ENCODE results near the gene ELF2.
"Not testable (repeated sequence)": the region's sequence is repeated elsewhere in the genome, so short reads cannot be mapped to it uniquely, and the experiment has no call there.

ELF2 gene

DNA sequence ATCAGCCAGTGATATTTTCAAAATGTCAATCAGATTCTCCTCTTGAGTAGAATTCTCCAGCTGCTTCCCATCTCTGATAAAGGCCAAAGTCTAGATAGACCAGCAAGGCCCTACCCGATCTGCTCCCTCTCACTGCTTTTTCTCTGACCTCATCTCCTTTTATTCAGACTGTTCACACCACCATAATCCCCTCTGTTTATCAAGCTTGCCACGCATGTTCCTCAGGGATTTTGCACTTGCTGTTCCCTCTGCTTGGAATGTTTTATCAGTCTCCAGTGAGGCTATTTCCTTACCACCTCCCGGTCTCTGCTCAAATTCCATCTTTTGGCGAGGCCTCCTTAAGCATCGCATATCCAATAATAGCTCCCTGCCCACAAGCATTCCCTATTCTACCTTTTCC lies 141.4 kb downstream of the ELF2 start:
- H3K27ac Mint-ChIP-seq: no peak overlapping the region

DNA sequence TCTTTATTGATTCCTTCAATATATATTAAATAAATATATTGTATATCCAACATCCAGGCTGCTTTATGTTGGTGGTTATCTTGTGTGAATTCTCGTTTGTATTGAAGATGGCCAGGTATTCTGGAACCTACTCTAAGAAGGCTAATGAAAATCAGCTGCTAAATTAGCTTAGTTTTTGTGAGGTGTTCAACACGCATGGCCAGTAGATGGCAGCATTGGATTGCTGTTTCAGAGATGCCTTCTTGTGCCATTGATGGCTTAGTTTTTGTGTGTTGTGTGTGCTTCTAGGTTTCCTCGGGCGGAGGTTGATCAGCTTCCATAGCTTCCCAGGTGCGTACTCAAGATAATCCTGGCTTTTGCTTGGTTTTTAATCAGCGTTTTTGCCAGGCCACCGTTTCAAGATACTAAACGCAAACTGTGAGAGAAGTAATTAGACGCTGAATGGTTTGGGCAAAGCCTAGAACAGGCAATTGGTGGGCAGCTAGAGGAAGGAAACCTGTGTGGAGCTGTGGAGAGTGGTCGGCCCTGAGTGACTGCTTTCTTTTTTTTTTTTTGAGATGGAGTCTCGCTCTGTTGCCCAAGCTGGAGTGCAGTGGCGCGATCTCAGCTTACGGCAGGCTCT lies 146.3 kb downstream of the ELF2 start:
- Mint-ChIP-seq H3K4me1 (peaks cover 9% of the 10 kb centered on the region), H3K27ac (peak overlapping the region; percentile 56), H3K36me3 (peaks cover 3% of the 10 kb centered on the region), H3K9me3 (no peaks in the 10 kb centered on the region), H3K4me3 (no peak overlapping the region), H3K27me3 (no peaks in the 10 kb centered on the region)

More for the DNA sequence above, 141.4 kb downstream of the ELF2 start:
- Mint-ChIP-seq H3K4me3 (no peak overlapping the region), H3K27me3 (no peaks in the 10 kb centered on the region), H3K9me3 (no peaks in the 10 kb centered on the region), H3K4me1 (peaks cover 11% of the 10 kb centered on the region), H3K36me3 (peaks cover 11% of the 10 kb centered on the region)

DNA sequence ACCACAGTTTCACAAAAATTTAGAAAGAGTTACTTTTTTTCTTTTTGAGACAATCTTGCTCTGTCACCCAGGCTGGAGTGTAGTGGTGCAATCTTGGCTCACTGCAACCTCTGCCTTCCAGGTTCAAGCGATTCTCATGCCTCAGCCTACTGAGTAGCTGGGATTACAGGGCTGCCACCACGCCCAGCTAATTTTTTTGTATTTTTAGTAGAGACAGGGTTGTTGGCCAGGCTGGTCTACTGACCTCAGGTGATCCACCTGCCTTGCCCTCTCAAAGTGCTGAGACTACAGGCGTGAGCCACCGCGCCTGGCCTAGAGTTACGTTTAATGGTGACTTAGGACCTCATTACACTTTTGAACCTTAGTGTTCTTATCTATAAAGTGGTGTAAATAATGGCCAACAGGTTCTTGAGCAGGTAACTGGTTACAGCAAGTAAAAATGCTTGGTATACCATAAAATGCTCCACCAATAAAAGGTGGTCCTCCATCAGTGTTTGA lies 147.1 kb downstream of the ELF2 start:
- not testable (repeated sequence) for H3K36me3 Mint-ChIP-seq, H3K27ac Mint-ChIP-seq, H3K4me3 Mint-ChIP-seq, H3K27me3 Mint-ChIP-seq, H3K4me1 Mint-ChIP-seq, H3K9me3 Mint-ChIP-seq

DNA sequence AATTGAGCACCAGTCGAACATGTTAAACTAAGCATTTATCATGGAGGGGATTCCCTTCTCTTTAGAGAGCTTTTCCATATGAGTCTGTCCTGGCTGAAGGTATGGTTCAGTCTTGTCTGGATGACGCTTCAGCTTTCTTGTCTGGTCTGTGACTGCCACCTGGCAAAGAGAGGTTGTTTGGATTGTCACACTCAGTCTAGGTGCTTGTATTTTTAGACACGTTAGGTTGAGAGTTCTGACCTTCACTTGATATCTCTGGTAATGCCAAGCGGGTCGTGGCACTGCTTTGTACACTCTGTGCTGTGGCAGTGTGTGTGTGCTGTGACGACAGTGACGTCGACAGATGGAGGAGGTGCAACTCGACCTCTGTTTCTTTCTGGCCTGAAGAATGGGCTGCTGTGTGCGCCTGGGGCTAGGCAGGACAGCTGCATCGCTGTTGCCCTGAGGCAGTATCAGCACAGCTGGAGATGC lies 148.8 kb downstream of the ELF2 start:
- Mint-ChIP-seq H3K9me3 (no peaks in the 10 kb centered on the region), H3K4me1 (peaks cover 12% of the 10 kb centered on the region), H3K27ac (no peak overlapping the region), H3K27me3 (no peaks in the 10 kb centered on the region), H3K4me3 (no peak overlapping the region), H3K36me3 (peaks cover 3% of the 10 kb centered on the region)

GRCh38 chr4:139027776-139028175 lies 149.2 kb downstream of the ELF2 start:
- Mint-ChIP-seq H3K4me1 (peaks cover 12% of the 10 kb centered on the region), H3K27me3 (no peaks in the 10 kb centered on the region), H3K27ac (no peak overlapping the region), H3K36me3 (peaks cover 3% of the 10 kb centered on the region), H3K4me3 (no peak overlapping the region), H3K9me3 (no peaks in the 10 kb centered on the region)

- Mint-ChIP-seq H3K36me3 (peaks cover 4% of the 10 kb centered on the region), H3K4me3 (no peak overlapping the region), H3K27ac (no peak overlapping the region)
Measured at GRCh38 chr4:139025841-139026240, 151.2 kb downstream of the ELF2 start.

GRCh38 chr4:139024686-139025085 lies 152.3 kb downstream of the ELF2 start:
- no peaks in the 10 kb centered on the region for H3K9me3 Mint-ChIP-seq
- no peak overlapping the region for H3K4me3 Mint-ChIP-seq
- no peaks in the 10 kb centered on the region for H3K27me3 Mint-ChIP-seq
- peaks cover 7% of the 10 kb centered on the region for H3K36me3 Mint-ChIP-seq
- peaks cover 17% of the 10 kb centered on the region for H3K4me1 Mint-ChIP-seq
- H3K27ac Mint-ChIP-seq: no peak overlapping the region

More at GRCh38 chr4:139025841-139026240, 151.2 kb downstream of the ELF2 start:
- Mint-ChIP-seq H3K27me3 (no peaks in the 10 kb centered on the region), H3K4me1 (peaks cover 11% of the 10 kb centered on the region), H3K9me3 (no peaks in the 10 kb centered on the region)

- Mint-ChIP-seq H3K4me3 (no peak overlapping the region), H3K36me3 (peaks cover 11% of the 10 kb centered on the region), H3K27ac (no peak overlapping the region), H3K9me3 (no peaks in the 10 kb centered on the region), H3K27me3 (no peaks in the 10 kb centered on the region), H3K4me1 (peaks cover 31% of the 10 kb centered on the region)
Measured at GRCh38 chr4:139022835-139023234, 154.2 kb downstream of the ELF2 start.

GRCh38 chr4:139021071-139021470 lies 155.9 kb downstream of the ELF2 start:
- H3K4me1 Mint-ChIP-seq: peaks cover 35% of the 10 kb centered on the region
- peaks cover 11% of the 10 kb centered on the region for H3K36me3 Mint-ChIP-seq
- H3K4me3 Mint-ChIP-seq, H3K9me3 Mint-ChIP-seq, H3K27ac Mint-ChIP-seq, H3K27me3 Mint-ChIP-seq: not testable (repeated sequence)

DNA sequence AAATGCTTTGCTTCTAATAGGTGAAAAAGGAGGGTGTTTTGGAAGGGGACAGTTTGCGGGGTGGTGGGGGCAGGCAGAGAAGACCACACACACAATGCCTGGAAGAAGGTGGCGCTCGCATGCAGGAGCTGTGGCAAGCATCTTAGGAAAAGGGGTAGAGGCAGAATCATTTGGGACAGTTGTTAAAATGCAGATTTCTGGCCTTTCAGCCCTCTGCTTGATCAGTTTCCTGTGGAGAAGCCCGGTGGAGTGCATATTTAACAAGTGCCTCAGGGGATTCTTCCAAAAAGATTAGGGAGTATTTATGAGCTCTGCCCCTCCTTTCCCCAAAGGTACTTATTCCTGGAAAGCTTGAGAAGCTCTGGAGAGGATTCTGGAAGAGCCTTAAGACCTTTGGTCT lies 156.6 kb downstream of the ELF2 start:
- Mint-ChIP-seq H3K4me1 (peaks cover 34% of the 10 kb centered on the region), H3K9me3 (no peaks in the 10 kb centered on the region), H3K27ac (peak overlapping the region; percentile 39), H3K27me3 (no peaks in the 10 kb centered on the region), H3K4me3 (no peak overlapping the region), H3K36me3 (peaks cover 11% of the 10 kb centered on the region)

- peaks cover 5% of the 10 kb centered on the region for H3K9me3 Mint-ChIP-seq
- H3K4me3 Mint-ChIP-seq: no peak overlapping the region
- H3K27me3 Mint-ChIP-seq: no peaks in the 10 kb centered on the region
- peaks cover 40% of the 10 kb centered on the region for H3K4me1 Mint-ChIP-seq
- no peak overlapping the region for H3K27ac Mint-ChIP-seq
- peaks cover 11% of the 10 kb centered on the region for H3K36me3 Mint-ChIP-seq
Measured at GRCh38 chr4:139018971-139019758, 157.9 kb downstream of the ELF2 start.

DNA sequence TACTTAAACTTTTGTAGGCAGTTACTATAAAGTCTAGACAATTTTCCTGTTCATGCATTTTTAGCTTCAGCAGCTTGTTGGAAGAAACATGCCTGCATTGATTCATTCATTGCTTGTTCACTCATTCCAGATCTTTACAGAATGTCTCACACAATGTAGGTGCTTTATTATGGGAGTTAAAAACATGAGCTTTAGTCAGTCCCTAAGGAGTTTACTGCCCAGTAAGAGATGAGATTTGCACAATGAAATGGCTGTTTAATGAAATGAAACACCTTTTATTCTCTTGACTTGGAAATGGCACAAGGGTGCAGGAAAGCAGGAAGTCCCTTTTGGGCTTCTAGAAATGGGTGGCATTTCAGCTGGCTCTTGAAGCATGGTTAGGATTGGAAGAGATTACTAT lies 158.5 kb downstream of the ELF2 start:
- Mint-ChIP-seq H3K4me1 (peaks cover 45% of the 10 kb centered on the region), H3K36me3 (peaks cover 11% of the 10 kb centered on the region), H3K4me3 (peak overlapping the region; percentile 71), H3K27ac (peak overlapping the region; percentile 27), H3K9me3 (peaks cover 5% of the 10 kb centered on the region), H3K27me3 (no peaks in the 10 kb centered on the region)

DNA sequence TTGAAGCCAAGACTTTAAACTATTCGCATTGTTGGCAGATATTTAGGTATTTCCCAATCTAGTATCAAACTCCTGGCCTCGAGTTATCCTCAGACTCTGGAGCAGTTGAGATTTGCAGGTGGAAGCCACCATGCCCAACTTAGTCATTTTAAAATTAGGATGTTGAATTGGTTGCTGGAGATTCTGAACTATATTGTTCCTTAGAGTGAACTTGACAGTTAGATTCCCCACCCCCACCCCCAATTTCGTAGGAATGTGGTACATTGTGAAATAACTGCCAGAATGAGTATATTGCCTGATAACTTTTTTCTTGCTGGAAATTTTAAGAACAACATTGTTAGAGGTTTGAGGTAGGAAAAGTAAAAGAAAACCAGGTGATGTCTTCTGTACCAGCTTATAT lies 159.2 kb downstream of the ELF2 start:
- Mint-ChIP-seq H3K9me3 (peaks cover 5% of the 10 kb centered on the region), H3K36me3 (peaks cover 11% of the 10 kb centered on the region), H3K27me3 (no peaks in the 10 kb centered on the region), H3K27ac (no peak overlapping the region), H3K4me3 (peak overlapping the region; percentile 71), H3K4me1 (peaks cover 46% of the 10 kb centered on the region)

GRCh38 chr4:139015948-139016471 lies 161.0 kb downstream of the ELF2 start:
- H3K4me1 Mint-ChIP-seq: peaks cover 46% of the 10 kb centered on the region
- peak overlapping the region; percentile 59 for H3K27ac Mint-ChIP-seq
- peaks cover 5% of the 10 kb centered on the region for H3K9me3 Mint-ChIP-seq
- H3K36me3 Mint-ChIP-seq: peaks cover 10% of the 10 kb centered on the region
- peak overlapping the region; percentile 93 for H3K4me3 Mint-ChIP-seq
- H3K27me3 Mint-ChIP-seq: no peaks in the 10 kb centered on the region

GRCh38 chr4:139015269-139015947 lies 161.6 kb downstream of the ELF2 start, which contains the start of gene NOCT:
Gene NOCT (plus strand): TSS chr4:139015781. CDS start chr4:139015982, 201 bp downstream.
- Mint-ChIP-seq H3K27me3 (no peaks in the 10 kb centered on the region), H3K27ac (peak within 1 kb of the TSS; percentile 92)

More at GRCh38 chr4:139015269-139015947, 161.6 kb downstream of the ELF2 start, which contains the start of gene NOCT:
- peaks cover 9% of the 10 kb centered on the region for H3K36me3 Mint-ChIP-seq
- peaks cover 44% of the 10 kb centered on the region for H3K4me1 Mint-ChIP-seq
- peaks cover 5% of the 10 kb centered on the region for H3K9me3 Mint-ChIP-seq
- peak within 1 kb of the TSS; percentile 93 for H3K4me3 Mint-ChIP-seq
